Measurements from ENCODE around the gene CDH23. TPM values are rescaled to one million over a fixed set of nuclear protein-coding genes. Genes with fewer than 3 reads are reported as not detected.
A peak's percentile ranks its signal among the peaks of the same experiment; 100 is the strongest.

The CDH23 gene
- total and polyA plus RNA-seq, 10 donors = 2.0 to 19.9 (median 11.0) TPM

DNA sequence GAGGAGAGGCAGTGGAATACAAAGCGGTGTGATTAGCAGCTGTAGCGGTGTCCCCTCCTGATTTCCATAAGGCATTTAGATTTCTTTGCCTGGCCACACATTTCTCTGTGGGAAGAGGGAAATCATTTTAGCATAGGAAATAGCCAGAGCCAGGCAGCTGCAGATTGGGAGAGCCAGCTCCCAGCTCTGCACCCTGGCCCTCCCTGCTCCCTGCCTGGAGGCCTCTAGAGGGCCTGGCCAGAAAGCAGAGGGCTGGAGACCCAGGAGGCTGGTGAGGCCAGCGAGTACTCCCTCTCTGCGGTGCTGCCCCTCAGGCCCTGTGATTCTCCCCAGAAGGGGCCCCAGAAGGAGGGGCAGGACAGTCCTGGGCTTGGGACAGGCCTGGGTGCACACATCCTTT lies 237.2 kb downstream of the CDH23 start:
- TF ChIP-seq, protein P1, sequence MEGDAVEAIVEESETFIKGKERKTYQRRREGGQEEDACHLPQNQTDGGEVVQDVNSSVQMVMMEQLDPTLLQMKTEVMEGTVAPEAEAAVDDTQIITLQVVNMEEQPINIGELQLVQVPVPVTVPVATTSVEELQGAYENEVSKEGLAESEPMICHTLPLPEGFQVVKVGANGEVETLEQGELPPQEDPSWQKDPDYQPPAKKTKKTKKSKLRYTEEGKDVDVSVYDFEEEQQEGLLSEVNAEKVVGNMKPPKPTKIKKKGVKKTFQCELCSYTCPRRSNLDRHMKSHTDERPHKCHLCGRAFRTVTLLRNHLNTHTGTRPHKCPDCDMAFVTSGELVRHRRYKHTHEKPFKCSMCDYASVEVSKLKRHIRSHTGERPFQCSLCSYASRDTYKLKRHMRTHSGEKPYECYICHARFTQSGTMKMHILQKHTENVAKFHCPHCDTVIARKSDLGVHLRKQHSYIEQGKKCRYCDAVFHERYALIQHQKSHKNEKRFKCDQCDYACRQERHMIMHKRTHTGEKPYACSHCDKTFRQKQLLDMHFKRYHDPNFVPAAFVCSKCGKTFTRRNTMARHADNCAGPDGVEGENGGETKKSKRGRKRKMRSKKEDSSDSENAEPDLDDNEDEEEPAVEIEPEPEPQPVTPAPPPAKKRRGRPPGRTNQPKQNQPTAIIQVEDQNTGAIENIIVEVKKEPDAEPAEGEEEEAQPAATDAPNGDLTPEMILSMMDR (IDR thresholded peaks at IDR 0.05 in 8 of 11, conservative IDR thresholded peaks at IDR 0.05 in 3 of 11) = no peak
- TF ChIP-seq POLR2A (IDR thresholded peaks at IDR 0.05) (no peak), POLR2AphosphoS5 (IDR thresholded peaks at IDR 0.05) (no peak)
- Histone ChIP-seq H3K4me3 (no peak overlapping the region), H3K27me3 (replicated peaks in 1 of 7) (peaks cover 0 to 14% (median 0%) of the 10 kb centered on the region in 7 donors), H3K36me3 (no peaks in the 10 kb centered on the region), H3K4me1 (peaks cover 3 to 44% (median 26%) of the 10 kb centered on the region in 6 donors), H3K27ac (no peak overlapping the region), H3K9me3 (no peaks in the 10 kb centered on the region)
- intact Hi-C loops (cut with DNase I; ENCODE audit: low total_unique reads) = no loop called here
- WGBS, 5 donors = 83 to 100% (median 93%) methylated on average over 2 to 4 of the region's 4 CpGs
- DNase-seq = no peak

DNA sequence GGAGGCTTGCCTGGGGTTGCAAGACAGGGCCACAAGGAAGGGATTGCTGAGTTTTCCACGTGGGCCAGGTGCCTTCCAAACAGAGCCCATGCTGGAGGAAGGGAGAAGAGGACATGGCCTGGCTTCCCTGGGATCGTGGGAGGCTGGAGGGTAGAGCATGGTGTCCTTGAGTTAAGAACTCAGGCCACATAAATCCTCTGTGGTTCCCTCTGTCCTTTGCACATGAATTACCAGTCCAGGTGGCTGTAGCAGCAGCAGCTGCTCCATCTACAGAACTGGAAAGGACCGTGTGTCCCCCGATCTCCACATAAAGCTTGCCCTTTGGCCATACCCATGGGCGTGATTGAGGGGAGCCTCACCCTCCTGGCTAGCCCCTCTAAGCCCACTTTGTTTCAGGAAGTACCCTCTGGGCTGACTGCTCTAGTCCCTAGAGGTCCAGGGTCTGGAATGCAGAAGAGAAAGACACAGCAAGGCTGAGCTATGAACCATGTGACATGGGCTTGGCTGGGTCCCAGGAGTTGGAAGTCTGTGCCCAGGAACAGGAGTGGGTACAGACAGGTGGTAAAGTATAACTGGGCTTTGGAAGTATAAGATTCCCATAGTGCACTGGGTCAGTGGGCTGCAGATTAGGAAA lies 237.9 kb downstream of the CDH23 start:
- WGBS, 5 donors = 69 to 85% (median 75%) methylated on average over 5 of the region's 5 CpGs
- no peak for DNase-seq
- Histone ChIP-seq H3K27me3 (replicated peaks in 1 of 7) (peaks cover 0 to 14% (median 0%) of the 10 kb centered on the region in 7 donors), H3K4me3 (no peak overlapping the region), H3K4me1 (peaks cover 3 to 51% (median 33%) of the 10 kb centered on the region in 6 donors), H3K36me3 (no peaks in the 10 kb centered on the region), H3K27ac (peak overlapping the region in 3 of 8 donors; percentile 33 to 95 (median 90)), H3K9me3 (no peaks in the 10 kb centered on the region)
- intact Hi-C loops (cut with DNase I; ENCODE audit: low total_unique reads) = no loop called here
- TF ChIP-seq, protein P1 (IDR thresholded peaks at IDR 0.05 in 8 of 11, conservative IDR thresholded peaks at IDR 0.05 in 3 of 11) = no peak
- TF ChIP-seq POLR2A (IDR thresholded peaks at IDR 0.05) (no peak), POLR2AphosphoS5 (IDR thresholded peaks at IDR 0.05) (no peak)

DNA sequence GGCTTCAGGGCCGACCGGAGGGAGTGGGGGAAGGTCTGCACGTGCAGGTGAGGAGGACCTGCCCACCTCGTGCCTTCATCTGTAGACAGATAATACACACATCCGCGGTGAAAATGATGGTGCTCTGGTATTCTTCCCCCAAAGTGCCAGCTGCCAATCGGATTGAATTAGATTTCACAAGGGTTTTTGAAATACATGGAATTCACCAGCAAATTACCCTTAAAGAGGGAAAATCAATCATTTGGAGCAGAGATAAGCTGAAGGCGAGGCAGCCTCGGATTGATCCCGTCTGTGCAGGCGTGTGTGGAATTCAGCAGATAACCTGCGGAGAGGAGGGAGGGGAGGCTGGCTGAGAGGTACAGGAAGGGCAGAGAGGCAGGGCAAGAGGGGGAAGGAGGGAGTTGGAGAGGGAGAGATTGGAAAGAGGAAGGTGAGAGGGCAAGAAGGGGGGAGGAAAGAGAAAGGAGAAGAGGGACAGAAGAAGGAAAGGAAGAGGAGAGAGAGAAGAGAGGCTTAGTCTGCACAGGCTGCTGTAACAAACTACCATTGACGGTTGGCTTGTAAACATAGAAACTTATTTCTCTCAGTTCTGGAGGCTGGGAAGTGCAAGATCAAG lies 238.6 kb downstream of the CDH23 start:
- no peaks in the 10 kb centered on the region for H3K9me3 ChIP-seq
- H3K4me3 ChIP-seq = peak overlapping the region in 1 of 8 donors; percentile 3
- H3K4me1 ChIP-seq = peaks cover 3 to 58% (median 36%) of the 10 kb centered on the region in 6 donors
- 78 to 83% (median 78%) methylated on average over 13 of the region's 13 CpGs for WGBS, 5 donors
- DNase-seq = no peak
- H3K27me3 ChIP-seq (replicated peaks in 1 of 7) = peaks cover 0 to 14% (median 0%) of the 10 kb centered on the region in 7 donors
- no peaks in the 10 kb centered on the region for H3K36me3 ChIP-seq
- peak overlapping the region in 5 of 8 donors; percentile 33 to 95 (median 77) for H3K27ac ChIP-seq
- intact Hi-C loops (cut with DNase I; ENCODE audit: low total_unique reads) = no loop called here
- TF ChIP-seq, protein P1 (IDR thresholded peaks at IDR 0.05 in 8 of 11, conservative IDR thresholded peaks at IDR 0.05 in 3 of 11) = no peak
- TF ChIP-seq POLR2A (IDR thresholded peaks at IDR 0.05) (no peak), POLR2AphosphoS5 (IDR thresholded peaks at IDR 0.05) (no peak)

DNA sequence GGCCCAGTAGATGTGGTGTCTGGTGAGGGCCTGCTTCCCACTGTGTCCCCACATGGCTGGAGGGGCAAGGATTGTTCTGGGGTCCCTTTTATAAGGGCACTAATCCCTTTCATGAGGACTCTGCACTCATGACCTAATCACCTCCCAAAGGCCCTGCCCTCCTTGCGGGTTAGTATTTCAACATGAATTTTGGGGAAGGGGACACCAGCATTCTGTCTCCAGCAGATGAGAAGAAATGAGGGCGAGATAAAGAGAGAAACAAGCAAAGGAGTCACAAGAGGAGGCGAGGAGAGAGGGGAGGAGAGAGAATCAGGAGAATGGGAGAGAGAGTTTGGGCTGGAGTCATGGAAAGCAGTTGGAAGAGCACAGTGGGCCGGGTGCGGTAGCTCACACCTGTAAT lies 239.1 kb downstream of the CDH23 start:
- WGBS, 5 donors = 74 to 96% (median 82%) methylated on average over 5 of the region's 5 CpGs
- Histone ChIP-seq H3K4me3 (peak overlapping the region in 1 of 8 donors; percentile 3), H3K9me3 (no peaks in the 10 kb centered on the region), H3K27me3 (replicated peaks in 1 of 7) (peaks cover 0 to 14% (median 0%) of the 10 kb centered on the region in 7 donors), H3K4me1 (peaks cover 3 to 58% (median 36%) of the 10 kb centered on the region in 6 donors), H3K36me3 (no peaks in the 10 kb centered on the region), H3K27ac (peak overlapping the region in 6 of 8 donors; percentile 33 to 95 (median 72))
- intact Hi-C loops (cut with DNase I; ENCODE audit: low total_unique reads) = no loop called here
- TF ChIP-seq, protein P1 (IDR thresholded peaks at IDR 0.05 in 8 of 11, conservative IDR thresholded peaks at IDR 0.05 in 3 of 11) = no peak
- TF ChIP-seq POLR2A (IDR thresholded peaks at IDR 0.05) = no peak
- TF ChIP-seq POLR2AphosphoS5 (IDR thresholded peaks at IDR 0.05) = no peak
- no peak for DNase-seq
